ENCODE results near the gene SAXO2.
"Not testable (repeated sequence)": the region's sequence is repeated elsewhere in the genome, so short reads cannot be mapped to it uniquely, and the experiment has no call there.

GRCh38 chr15:82216092-82216491 lies 46.5 kb upstream of the SAXO2 start:
- TF ChIP-seq POLR2A (IDR thresholded peaks at IDR 0.05; ENCODE audit: low read depth, low read length); SMC3 (IDR thresholded peaks at IDR 0.05; ENCODE audit: low read depth, low read length); CTCF (conservative IDR thresholded peaks at IDR 0.05; ENCODE audit: low read depth, low read length); MXI1 (IDR thresholded peaks at IDR 0.05; ENCODE audit: borderline replicate concordance, low read depth, low read length); CHD1 (IDR thresholded peaks at IDR 0.05; ENCODE audit: low read depth, low read length); BHLHE40 (IDR thresholded peaks at IDR 0.05; ENCODE audit: low read depth, low read length); CEBPB (IDR thresholded peaks at IDR 0.05; ENCODE audit: low read depth, low read length); USF2 (IDR thresholded peaks at IDR 0.05; ENCODE audit: low read depth, low read length): not testable (repeated sequence)

Measured in IMR-90 (cell line).